Activated CD8-positive, alpha-beta memory T cell treated with anti-CD3 and anti-CD28 coated beads, Interleukin-2, amount 50 U/mL, for 4 hours (primary cell): ENCODE results near the gene IRF2.

Experiments
- DNase-seq: peaks from one replicate; pipeline ENCODE4 v3.0.0-alpha.2; 2020

Gene IRF2

DNA sequence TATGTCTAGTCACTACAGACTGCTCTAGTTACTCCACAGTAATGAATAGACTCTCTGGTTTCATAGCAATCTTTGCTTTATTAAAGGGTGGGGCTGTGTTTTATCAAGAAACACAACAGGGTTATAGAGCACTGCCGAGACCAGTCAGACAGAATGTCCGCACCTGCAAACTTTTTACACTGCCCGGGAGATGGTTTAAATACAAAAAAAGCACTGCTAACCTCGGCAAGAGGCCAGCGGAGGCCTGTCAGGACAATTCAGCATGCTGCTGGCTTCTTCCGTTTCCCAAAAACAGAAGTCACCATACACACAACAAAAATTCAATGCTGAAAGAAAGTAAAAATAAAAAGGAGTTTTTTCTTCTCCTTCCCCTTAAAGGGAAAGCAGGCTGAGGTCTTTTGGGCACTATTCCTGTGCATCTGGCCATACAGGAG lies 67.4 kb downstream of the IRF2 start:
- DNase-seq, result no peak

DNA sequence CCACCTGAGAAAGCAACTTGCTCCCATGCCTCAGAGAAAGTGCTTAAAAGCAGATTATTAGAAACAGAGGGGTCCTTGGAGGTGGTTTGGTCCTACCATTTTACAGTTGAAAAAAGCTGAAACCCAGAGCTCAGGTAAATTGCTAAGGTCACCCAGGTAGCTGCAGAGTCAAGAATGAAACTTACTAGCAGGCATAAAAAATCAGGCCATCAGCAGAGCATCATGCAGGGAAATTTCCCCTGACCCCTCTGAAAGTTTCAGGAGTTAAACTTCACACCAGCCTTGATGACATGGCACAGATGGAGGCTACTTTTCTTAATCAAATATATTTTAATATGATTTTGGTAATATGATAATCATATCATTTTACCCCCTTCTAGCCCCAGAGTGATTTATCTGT lies 70.3 kb downstream of the IRF2 start:
- no peak for DNase-seq

DNA sequence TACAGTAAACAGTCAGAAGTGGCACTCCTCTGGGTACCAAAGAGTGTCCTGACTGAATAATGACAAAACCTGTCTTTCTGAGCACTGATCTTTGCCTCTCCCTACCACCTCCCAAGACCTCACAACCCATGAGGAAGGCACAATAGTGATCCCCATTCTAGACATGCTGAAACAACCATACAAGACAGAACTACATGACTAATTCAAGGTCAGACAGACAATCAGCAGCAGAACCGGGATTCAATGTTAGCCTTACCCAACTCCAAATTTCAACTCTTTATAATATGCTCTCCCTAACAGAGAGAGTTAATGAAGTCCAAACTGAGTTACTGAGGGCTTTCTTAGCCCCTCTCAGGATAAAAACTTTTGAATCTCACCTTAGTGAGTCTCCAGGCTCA lies 71.0 kb downstream of the IRF2 start:
- DNase-seq, result no peak

DNA sequence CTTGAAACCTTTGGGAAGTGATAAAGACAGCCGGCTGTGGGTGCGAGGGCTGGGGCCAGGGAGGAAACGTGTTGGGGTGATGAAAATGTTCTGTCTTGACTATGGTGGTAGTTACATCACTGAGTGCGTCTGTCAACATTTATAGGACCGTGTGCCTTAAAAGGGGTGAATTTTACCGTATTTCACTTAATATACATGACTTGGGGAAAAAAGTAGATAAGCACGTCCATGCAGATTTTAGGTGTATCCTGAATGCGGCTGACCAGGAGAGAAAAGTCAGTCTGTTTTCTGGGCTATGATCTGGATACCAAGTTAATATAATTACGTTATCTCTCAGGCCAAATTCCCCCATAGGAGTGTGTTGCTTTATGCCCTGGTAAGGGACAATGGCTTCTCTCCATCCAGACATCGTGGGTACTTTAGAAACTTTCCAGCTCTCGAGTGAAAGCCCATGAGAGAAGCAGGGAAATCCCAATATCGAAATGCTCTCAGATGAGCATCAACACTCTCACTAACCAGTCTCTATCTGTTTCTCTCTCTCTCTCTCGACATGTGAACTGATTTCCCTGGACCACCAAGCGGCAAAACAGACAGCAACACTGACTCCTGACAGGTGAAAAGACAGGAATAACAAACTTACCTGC lies 71.5 kb downstream of the IRF2 start:
- DNase-seq, result no peak

DNA sequence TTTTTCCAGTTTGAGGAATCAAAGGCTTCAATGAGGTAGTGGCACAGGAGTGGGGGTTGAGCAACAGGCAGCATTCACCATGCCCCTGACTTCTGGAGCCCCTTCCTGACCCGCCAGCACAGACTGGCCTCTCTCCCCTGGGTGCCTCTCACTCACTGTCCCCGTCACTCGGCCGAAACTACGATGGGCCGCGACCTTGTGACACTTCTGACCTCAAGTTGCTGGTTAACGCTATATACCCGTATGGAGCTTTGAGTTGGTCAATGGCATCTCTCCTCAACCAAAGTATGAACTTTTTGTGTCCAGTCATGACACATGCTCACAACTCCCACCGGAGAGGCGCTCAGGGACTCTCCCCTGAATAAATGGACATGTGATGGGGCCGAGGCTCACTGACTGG lies 72.1 kb downstream of the IRF2 start:
- DNase-seq, result no peak

DNA sequence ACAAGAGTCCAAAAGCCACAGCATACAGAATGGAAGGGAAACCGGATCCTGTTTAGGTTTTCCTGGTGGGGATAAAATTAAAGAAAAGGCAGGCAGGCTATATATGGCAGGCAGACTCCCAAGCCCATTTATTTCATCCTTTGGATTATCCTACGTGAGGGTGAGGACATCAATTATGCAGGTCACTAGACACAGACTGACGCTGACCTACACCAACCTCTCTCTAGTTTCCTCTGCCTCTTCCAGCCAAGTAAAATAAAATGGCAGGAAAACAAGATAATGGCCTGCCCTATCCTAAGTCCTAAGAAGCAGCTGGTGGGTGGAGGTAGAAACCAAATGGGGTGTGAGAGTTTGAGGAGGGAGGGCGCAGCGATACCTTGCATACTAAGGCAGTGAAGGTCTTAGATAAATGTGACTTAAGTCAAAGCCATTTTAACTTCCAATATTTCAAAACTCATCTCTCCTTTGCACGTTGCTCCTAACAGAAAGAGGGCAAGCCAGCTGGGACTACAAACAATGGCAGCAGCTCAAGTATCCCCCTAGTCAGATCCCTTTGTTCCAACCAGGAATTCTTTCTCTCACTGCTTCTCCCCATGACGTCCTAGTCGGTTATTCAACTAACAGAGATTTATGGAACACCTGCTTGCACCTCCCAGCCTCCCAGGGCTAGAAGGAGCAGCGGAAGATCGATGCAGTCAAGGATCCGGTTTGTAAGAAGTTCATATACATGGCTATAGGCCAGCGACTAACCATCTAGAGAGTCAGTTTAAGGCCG lies 72.8 kb downstream of the IRF2 start:
- DNase-seq, result no peak

DNA sequence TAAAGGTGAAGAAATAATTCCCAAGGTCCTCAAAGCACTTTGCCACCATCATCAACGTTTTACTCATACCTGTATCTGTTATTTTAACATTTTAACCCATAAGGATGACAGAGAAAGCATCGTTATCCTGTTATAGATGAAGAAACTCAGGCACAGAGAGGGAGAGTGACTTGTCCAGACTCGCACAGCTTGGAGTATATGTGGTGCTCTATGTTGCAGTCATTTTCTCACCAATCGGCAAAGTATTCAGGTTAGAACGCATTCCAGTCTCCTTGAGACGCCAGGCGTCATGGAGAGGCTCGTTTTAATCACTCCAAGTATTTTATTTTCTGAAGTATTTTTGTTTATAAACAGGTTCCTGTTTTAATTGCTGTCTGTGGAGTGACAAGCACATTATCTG lies 73.5 kb downstream of the IRF2 start:
- no peak for DNase-seq

DNA sequence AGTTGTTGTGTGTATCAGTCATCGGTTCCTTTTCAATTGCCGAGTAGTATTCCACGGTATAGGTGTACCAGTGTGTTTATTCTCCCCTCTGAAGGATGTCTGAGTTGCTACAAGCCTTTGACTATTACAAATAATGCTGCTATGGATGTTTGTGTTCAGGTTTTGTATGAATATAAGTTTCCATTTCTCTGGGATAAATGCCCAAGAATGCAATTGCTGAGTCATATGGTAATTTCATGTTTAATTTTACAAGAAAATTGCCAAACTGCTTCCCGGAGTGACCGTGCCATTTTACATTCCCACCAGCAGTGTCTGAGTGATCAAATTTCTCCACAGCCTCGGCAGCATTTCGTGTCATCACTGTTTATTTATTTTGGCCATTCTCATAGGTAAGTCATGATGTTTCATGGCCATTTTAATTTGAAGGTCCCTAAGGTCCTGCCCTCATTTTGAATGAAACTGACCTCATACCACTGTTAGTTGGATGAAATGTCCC lies 73.9 kb downstream of the IRF2 start:
- DNase-seq, result no peak

DNA sequence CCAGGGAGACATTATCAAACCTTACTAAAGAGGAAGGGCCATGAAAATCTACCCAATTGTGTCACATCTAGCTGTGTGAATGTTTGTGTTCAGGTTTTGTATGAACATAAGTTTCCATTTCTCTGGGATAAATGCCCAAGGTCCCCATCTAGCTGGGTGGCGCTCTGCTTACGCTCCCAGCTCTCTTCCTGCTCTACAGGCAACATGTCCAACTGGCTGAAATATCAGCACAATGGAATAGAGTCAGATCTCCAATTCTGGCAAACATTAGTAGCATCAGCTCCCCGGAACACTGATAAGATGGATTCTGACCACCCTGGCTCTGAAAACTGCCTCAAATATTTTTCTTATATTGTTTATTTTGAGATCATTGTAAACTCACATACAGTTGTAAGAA lies 74.8 kb downstream of the IRF2 start:
- DNase-seq, result no peak

DNA sequence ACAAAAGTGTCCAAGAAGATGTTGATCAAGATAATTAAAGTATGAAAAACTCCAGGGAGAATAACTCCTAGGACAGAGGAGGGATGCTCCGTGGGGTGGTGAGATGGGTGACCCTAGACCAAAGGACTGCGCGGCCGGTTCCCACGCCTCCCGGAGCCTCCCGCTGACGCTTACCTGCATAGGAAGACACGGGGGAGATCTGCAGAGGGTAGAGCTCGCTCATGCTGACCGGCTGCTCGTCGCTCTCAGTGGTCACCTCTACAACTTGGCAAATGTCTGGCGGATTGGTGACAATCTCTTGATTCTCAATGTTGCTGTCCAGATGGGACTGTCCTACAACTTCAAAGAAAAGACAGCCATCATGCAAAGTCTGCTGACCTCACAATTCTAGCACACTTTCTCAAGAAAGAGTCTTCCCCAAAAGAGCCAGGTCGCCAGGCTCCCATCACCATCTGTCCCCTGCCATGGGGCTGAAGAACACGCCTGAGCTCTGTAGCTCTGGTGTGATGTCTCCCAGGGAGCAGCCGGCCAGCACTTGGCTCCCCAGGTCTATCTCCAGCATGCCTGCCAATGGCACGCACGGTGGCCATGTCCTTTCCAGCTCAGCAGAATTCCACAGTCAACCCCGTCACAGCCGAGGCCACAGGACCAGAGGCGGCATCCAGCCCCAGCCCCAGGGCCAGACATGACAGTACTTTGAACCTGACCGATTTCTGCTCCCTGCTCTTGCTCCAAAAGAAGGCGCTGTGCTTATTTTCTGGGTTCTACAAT lies 75.4 kb downstream of the IRF2 start:
- no peak for DNase-seq

DNA sequence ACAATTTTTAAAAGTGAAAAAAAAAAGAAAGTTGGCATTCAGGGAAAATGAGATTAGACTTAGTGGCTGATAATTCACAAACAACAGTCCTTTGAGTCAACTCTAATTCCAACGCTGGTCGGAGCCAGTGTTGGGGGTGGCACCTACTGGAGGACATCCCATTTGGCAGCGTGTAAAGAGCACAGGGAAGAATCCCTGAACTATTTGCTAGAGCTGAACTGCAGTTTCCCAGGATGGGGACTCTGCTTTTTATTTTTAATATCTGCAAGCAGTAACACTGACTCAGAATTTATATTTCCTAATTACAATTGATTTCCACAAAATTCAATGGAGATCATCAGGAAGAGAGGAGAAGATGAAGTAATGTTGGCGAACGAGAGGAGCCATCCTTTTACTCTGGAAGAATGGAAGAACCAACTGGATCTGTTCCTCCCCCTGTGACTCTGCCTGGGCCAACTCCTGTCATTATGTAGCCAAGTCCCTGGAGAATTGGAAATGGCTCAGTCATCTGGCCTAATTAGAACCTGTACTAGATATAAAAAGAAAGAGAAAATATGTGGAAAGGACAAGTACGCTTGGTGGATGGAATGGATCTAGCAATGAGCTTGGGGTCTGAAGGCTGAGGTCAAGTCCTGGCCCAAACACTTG lies 76.7 kb downstream of the IRF2 start:
- DNase-seq, result no peak

DNA sequence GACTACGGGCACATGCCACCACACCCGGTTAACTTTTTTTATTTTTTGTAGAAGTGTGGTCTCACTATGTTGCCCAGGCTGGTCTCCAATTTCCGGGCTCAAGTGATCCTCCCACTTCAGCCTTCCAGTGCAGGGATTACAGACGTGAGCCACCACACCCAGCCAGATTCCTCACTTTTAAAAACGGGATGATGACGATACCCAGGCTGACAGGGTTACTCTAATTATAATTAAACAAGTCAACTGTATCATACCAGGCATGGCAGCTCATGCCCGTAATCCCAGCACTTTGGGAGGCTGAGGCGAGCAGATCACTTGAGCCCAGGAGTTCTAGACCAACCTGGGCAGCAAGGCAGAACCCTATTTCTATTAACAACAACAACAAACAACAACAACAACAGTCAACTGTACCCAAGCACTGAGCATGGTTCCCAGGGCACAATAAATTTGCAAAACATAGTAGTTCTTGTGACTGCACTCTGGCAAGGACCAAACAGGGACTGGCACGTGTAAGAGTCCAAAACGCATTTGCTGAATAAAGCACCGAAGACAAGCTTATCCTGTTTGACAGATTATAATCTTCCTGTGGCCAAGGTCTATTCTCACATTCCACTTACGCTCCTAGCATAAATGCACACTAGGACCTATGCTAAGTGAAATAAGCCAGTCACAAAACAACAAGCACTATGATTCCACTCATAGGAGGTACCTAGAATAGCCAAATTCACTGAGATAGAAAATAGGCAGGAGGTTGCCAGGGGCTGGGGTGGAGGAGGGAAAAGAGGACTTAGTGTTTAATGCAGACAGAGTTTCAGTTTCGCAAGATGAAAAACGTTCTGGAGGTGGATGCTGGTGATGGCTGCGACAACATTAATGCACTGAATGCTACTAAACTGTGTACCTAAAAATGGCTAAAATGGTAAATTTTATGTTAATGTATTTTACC lies 77.5 kb downstream of the IRF2 start:
- no peak for DNase-seq

DNA sequence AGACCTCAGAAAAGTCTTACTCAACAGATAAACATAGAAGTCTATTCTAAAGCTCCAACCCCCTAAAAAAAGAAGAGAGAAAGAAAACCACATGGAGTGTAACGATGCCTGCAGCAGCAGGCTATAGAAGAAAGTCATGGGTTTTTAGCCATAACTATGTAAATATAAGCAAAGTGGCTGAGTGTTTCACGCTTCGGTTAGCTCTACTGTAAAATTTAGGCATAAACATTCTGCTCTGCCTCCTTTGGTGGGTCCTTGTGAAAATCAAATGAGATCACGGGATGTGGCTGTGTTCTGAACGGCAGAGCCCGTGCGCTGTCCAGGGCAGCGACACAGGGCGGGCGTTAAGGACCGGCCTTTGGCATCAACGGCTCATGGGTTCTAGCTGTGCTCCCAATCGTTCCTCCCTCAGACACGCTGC lies 78.4 kb downstream of the IRF2 start:
- no peak for DNase-seq

DNA sequence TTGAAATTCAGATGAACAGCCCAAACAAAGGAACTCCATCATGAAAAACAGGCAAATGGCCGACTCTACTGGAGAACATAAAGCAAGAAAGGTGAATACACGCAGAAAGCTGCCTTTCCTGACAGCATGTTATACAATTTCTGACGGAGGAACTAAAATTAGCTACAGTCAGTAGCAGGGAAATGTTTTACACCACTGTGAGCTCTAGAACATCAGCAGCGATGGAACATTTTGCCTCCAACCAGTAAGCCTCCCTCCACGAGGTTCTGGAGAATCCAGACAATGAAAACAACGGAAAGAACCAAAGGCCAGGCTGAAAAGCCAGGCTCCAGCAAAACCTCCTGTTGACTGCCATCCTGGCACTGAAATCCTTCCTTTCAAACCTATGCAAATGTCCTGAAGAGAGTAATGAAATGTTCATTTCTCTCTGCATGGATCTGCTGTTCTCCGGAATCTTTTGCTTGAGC lies 78.9 kb downstream of the IRF2 start:
- no peak for DNase-seq

DNA sequence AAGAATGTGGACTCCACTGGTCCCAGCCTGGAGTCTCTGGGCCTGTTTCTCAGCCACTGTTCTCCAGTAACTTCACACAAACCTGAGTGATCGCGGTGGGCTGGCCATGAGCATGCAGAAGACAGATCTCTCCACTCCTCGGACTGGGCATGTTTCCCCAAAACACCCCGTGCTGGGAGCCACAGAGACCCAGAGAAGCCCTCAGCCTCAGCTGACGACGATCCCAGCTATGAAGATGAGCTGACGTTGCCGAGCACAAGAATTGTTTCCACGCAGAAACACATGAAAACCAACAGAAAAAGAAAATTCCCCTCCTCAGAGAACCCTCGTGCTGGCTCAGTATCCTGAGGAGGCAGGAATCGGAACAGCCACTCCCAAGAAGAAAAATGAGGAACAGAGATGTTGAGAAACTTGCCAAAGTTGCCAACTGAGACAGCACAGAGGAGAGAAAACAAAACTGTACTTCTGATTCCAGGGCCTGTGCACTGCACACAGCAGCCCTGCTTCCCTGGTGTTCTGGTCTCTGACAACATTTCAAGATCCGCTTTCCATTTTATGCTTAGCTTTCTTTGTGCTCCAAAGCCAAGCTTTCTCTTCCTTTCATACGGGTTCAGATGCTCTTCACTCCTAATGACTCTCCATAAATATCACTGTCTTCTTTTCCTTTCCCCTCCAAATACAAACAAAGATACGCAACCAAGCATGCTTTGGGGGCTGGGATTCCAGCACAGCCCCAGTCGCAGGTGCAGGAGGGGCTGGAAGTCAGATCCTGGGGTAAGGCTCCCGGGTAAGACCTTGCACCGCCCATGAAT lies 81.4 kb downstream of the IRF2 start:
- DNase-seq, result no peak

DNA sequence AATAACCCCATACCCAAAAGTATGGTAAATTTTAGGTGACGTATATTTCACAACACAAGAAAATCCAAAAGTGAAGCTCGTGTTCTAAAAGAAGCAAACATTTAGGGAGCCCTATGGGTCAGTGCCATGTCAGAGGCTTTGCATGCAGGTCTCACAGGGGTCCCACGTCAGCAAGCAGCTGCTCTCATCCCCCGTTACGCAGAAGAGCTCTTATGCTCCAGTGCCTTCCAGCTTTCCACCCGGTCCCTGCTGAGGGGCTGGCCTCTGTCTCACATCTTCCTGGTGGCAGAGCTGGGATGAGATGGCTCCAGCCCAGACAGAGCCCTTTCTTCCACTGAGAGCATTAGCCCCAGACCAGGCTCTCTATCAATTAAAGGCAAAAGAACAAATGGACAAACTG lies 82.0 kb downstream of the IRF2 start:
- no peak for DNase-seq

DNA sequence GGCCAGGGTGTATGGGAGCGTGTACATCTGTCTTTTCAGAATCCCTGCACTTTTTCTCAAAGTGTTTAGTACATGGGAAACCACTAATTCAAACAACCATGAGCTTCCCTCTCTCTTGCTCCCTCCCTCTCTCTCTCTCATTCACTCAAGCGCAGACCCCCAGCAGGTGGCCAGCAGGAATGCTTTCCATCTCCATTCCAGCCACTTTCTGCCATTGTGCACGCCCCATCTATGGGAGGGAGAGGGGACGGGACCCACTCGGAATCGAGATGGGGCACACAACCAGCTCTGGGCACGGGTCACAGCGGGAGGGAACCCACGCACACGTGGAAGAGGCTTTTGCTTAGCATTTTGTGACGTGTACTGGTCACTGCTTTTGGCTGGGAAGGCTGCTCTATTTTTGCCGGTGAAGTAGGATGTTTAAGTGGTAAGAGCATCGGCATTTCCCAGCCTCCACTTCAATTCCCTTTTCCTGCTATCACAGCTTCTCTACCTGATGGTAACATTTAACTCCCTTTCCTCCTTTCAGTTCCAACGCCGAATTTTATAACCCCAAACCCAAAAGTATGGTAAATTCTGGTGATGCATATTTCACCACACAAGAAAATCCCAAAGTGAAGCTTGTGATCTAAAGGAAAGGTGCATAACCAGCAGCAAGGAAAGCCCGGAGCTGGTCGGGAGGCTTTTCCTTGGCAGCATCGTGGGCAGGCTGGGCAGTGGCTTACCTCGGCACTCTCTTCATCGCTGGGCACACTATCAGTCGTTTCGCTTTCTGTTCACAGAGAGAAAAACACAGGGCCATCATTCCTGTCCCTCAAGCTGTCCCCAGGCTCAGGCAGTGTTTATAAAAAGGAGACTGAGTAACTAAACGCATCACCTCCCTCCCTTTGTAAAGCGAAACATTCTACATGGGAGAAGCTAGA lies 84.1 kb downstream of the IRF2 start:
- no peak for DNase-seq

DNA sequence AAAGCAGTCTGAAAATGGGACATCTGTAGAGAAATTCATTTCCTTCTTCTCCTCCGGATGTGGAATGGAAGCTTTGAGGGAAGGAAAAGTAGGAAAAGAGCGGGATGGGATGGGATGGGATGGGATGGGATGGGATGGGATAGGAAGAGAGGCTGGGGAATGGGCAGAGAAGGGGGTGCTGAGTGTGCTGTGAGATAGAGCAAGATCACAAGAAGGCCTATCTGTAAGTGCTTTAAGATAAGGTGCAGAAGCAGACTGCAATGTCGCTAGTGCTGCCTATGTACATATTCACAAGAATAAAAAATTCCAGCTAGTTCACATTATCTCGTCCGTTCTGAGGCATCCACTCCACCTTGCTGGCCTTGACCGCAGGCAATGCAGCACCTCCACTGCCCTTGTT lies 86.2 kb downstream of the IRF2 start:
- DNase-seq, result no peak

DNA sequence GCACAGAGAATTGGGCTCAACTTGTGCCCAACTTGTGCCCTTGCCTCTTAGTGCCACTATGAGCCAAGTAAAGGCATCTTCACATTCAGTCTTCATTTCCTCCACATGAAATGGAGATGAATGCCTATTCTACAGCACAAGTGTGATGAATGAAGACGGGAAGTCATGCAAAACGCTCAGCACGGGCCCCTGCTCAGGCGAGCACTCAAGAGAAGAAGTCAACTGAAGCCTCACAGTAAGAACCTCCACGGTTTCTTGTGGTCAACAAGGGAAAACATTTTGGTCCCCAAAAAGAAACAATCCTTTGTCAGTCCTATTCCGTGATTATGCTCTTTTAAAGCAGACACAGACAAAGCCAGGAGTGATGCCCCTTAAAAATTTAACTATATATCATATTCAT lies 87.0 kb downstream of the IRF2 start:
- DNase-seq, result no peak

DNA sequence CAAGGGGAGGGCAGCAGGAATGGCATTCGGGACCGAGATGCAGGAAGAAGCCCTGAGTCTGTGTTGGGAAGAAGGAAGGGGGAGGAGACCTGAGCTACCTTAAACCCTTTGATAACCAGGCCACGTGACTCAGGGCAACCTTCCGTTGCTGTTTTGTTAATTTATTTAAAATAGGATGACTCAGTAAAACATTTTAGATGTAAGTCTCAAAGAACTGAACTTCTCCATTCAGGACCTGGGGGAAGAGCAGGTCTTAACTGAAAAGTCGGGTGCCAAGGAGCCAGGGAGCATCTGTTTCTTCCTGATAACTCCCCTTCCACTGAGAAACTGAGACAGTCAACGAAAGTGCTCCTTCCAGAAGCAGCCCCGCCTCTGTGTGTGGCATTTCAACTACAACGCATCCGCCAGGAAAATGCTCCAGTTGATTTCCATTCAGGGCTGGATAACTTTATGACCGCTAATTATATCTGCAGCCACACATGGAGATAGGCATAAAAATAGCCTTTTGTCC lies 88.0 kb downstream of the IRF2 start:
- no peak for DNase-seq
